Keratinocyte (primary cell): Measurements from ENCODE around the gene DNM2.

Source experiments
- EZH2 ChIP-seq: IDR thresholded peaks from one replicate; pipeline ENCODE4 v1.6.1; 2012; ENCODE audit warnings: inconsistent platforms, mild to moderate bottlenecking, low read length, moderate library complexity
- TF ChIP-seq, protein P1 (sequence below), 3 experiments: IDR thresholded peaks in 1 of 3; conservative IDR thresholded peaks in 1 of 3; optimal IDR thresholded peaks in 1 of 3; 2 replicates in 2 of 3; 3 replicates in 1 of 3; pipeline versions ENCODE3 to v1.5.1; 2011; ENCODE audit warnings: low read length in 3 of 3, mild to moderate bottlenecking in 3 of 3, moderate library complexity in 2 of 3, control low read depth in 1 of 3, inconsistent platforms in 1 of 3; ENCODE audit not compliant: insufficient read depth in 2 of 3; ENCODE audit errors: extremely low read depth in 1 of 3

DNA sequence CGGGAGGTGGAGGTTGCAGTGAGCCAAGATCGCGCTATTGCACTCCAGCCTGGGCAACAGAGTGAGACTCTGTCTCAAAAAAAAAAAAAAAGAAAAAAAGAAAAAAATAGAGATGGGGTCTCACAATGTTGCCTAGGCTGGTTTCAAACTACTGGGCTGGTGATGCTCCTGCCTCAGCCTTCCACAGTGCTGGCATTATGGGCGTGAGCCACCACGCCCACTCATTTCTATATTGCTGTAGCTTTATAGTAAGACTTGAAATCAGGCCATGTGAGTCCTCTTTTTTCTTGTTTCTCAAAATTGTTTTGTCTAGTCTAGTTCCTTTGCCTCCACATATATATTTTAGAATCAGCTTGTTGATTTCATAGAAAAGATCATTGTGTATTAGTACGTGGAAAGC is 18.3 kb downstream of the DNM2 start:
- no peak for TF ChIP-seq EZH2
- TF ChIP-seq, protein P1, sequence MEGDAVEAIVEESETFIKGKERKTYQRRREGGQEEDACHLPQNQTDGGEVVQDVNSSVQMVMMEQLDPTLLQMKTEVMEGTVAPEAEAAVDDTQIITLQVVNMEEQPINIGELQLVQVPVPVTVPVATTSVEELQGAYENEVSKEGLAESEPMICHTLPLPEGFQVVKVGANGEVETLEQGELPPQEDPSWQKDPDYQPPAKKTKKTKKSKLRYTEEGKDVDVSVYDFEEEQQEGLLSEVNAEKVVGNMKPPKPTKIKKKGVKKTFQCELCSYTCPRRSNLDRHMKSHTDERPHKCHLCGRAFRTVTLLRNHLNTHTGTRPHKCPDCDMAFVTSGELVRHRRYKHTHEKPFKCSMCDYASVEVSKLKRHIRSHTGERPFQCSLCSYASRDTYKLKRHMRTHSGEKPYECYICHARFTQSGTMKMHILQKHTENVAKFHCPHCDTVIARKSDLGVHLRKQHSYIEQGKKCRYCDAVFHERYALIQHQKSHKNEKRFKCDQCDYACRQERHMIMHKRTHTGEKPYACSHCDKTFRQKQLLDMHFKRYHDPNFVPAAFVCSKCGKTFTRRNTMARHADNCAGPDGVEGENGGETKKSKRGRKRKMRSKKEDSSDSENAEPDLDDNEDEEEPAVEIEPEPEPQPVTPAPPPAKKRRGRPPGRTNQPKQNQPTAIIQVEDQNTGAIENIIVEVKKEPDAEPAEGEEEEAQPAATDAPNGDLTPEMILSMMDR (optimal IDR thresholded peaks at IDR 0.05 in 1 of 3, IDR thresholded peaks at IDR 0.05 in 1 of 3, conservative IDR thresholded peaks at IDR 0.05 in 1 of 3; ENCODE audit: extremely low read depth in 1 of 3, insufficient read depth in 2 of 3, low read length in 3 of 3): no peak
